Activated T-cell treated with anti-CD3 and anti-CD28 coated beads, Interleukin-2, amount 50 U/mL, for 24 hours (primary cell): ENCODE data around the gene PHACTR2.
"Not testable (repeated sequence)": the region's sequence is repeated elsewhere in the genome, so short reads cannot be mapped to it uniquely, and the experiment has no call there.

Experiments
- DNase-seq: peaks from one replicate; pipeline ENCODE4 v3.0.0-alpha.2; 2020
- H3K27ac Mint-ChIP-seq: 2 replicates; pipeline ENCODE4 v1.8.0; 2020; ENCODE audit warnings: mild to moderate bottlenecking, mixed read lengths
- H3K27me3 Mint-ChIP-seq: 2 replicates; pipeline ENCODE4 v1.8.0; 2020; ENCODE audit warnings: mixed read lengths
- H3K36me3 Mint-ChIP-seq: 2 replicates; pipeline ENCODE4 v1.8.0; 2020; ENCODE audit warnings: low read depth, mixed read lengths
- H3K4me1 Mint-ChIP-seq: 2 replicates; pipeline ENCODE4 v1.8.0; 2020; ENCODE audit warnings: low read depth, mixed read lengths
- H3K4me3 Mint-ChIP-seq: 2 replicates; pipeline ENCODE4 v1.8.0; 2020; ENCODE audit warnings: mild to moderate bottlenecking, moderate library complexity, mixed read lengths
- H3K9me3 Mint-ChIP-seq: 2 replicates; pipeline ENCODE4 v1.8.0; 2020; ENCODE audit warnings: mixed read lengths

The PHACTR2 gene

GRCh38 chr6:143677891-143678791 is at the start of gene PHACTR2:
PHACTR2 (plus strand) TSS chr6:143677965; CDS start chr6:143678164, 199 bp downstream.
- DNase-seq: peak; percentile 69
- peaks cover 9% of the 10 kb centered on the region for H3K36me3 Mint-ChIP-seq
- peak within 1 kb of the TSS; percentile 68 for H3K27ac Mint-ChIP-seq
- peaks cover 16% of the 10 kb centered on the region for H3K27me3 Mint-ChIP-seq
- peaks cover 40% of the 10 kb centered on the region for H3K4me1 Mint-ChIP-seq
- H3K9me3 Mint-ChIP-seq: peaks cover 13% of the 10 kb centered on the region
- H3K4me3 Mint-ChIP-seq: peak within 1 kb of the TSS; percentile 81

- H3K36me3 Mint-ChIP-seq: peaks cover 2% of the 10 kb centered on the region
- no peak overlapping the region for H3K4me3 Mint-ChIP-seq
- H3K27me3 Mint-ChIP-seq: no peaks in the 10 kb centered on the region
- H3K4me1 Mint-ChIP-seq: peaks cover 45% of the 10 kb centered on the region
- no peaks in the 10 kb centered on the region for H3K9me3 Mint-ChIP-seq
- peak overlapping the region; percentile 23 for H3K27ac Mint-ChIP-seq
- no peak for DNase-seq
Measured at GRCh38 chr6:143629104-143630080, 48.4 kb upstream of the PHACTR2 start.

GRCh38 chr6:143631196-143631595 is 46.6 kb upstream of the PHACTR2 start:
- H3K36me3 Mint-ChIP-seq, H3K9me3 Mint-ChIP-seq, DNase-seq, H3K4me3 Mint-ChIP-seq, H3K27me3 Mint-ChIP-seq, H3K27ac Mint-ChIP-seq: not testable (repeated sequence)
- peaks cover 38% of the 10 kb centered on the region for H3K4me1 Mint-ChIP-seq

- Mint-ChIP-seq H3K36me3 (peaks cover 2% of the 10 kb centered on the region), H3K9me3 (no peaks in the 10 kb centered on the region), H3K4me1 (peaks cover 34% of the 10 kb centered on the region), H3K27me3 (no peaks in the 10 kb centered on the region), H3K4me3 (no peak overlapping the region), H3K27ac (no peak overlapping the region)
- DNase-seq: no peak
Measured at GRCh38 chr6:143632894-143633293, 44.9 kb upstream of the PHACTR2 start.

- no peak for DNase-seq
- Mint-ChIP-seq H3K9me3 (no peaks in the 10 kb centered on the region), H3K36me3 (peaks cover 2% of the 10 kb centered on the region), H3K27me3 (no peaks in the 10 kb centered on the region), H3K4me3 (no peak overlapping the region), H3K4me1 (peaks cover 22% of the 10 kb centered on the region), H3K27ac (no peak overlapping the region)
Measured at GRCh38 chr6:143634486-143634885, 43.3 kb upstream of the PHACTR2 start.

GRCh38 chr6:143637691-143638090 is 40.1 kb upstream of the PHACTR2 start:
- Mint-ChIP-seq H3K27me3 (no peaks in the 10 kb centered on the region), H3K4me1 (peaks cover 19% of the 10 kb centered on the region)

GRCh38 chr6:143642403-143642802 is 35.4 kb upstream of the PHACTR2 start:
- no peak overlapping the region for H3K27ac Mint-ChIP-seq
- peaks cover 4% of the 10 kb centered on the region for H3K9me3 Mint-ChIP-seq
- peaks cover 14% of the 10 kb centered on the region for H3K4me1 Mint-ChIP-seq
- H3K36me3 Mint-ChIP-seq: no peaks in the 10 kb centered on the region
- H3K4me3 Mint-ChIP-seq: no peak overlapping the region
- no peaks in the 10 kb centered on the region for H3K27me3 Mint-ChIP-seq
- DNase-seq: no peak

More at GRCh38 chr6:143637691-143638090, 40.1 kb upstream of the PHACTR2 start:
- Mint-ChIP-seq H3K27ac (no peak overlapping the region), H3K36me3 (peaks cover 2% of the 10 kb centered on the region), H3K9me3 (no peaks in the 10 kb centered on the region), H3K4me3 (no peak overlapping the region)
- DNase-seq: no peak

- Mint-ChIP-seq H3K27me3 (no peaks in the 10 kb centered on the region), H3K4me3 (no peak overlapping the region), H3K27ac (peak overlapping the region; percentile 5), H3K4me1 (peaks cover 17% of the 10 kb centered on the region), H3K36me3 (peaks cover 16% of the 10 kb centered on the region), H3K9me3 (peaks cover 5% of the 10 kb centered on the region)
- DNase-seq: no peak
Measured at GRCh38 chr6:143647191-143647590, 30.6 kb upstream of the PHACTR2 start.

- peaks cover 5% of the 10 kb centered on the region for H3K9me3 Mint-ChIP-seq
Measured at GRCh38 chr6:143647732-143648131, 30.0 kb upstream of the PHACTR2 start.

GRCh38 chr6:143649319-143649718 is 28.4 kb upstream of the PHACTR2 start:
- not testable (repeated sequence) for H3K27ac Mint-ChIP-seq, H3K9me3 Mint-ChIP-seq, H3K27me3 Mint-ChIP-seq, DNase-seq, H3K4me3 Mint-ChIP-seq
- peaks cover 16% of the 10 kb centered on the region for H3K36me3 Mint-ChIP-seq
- peaks cover 17% of the 10 kb centered on the region for H3K4me1 Mint-ChIP-seq

More at GRCh38 chr6:143647732-143648131, 30.0 kb upstream of the PHACTR2 start:
- Mint-ChIP-seq H3K36me3 (peaks cover 16% of the 10 kb centered on the region), H3K27ac (no peak overlapping the region), H3K4me3 (no peak overlapping the region), H3K27me3 (no peaks in the 10 kb centered on the region), H3K4me1 (peaks cover 17% of the 10 kb centered on the region)
- no peak for DNase-seq

- H3K36me3 Mint-ChIP-seq: peaks cover 19% of the 10 kb centered on the region
Measured at GRCh38 chr6:143651328-143651727, 26.4 kb upstream of the PHACTR2 start.

GRCh38 chr6:143652841-143653331 is 24.9 kb upstream of the PHACTR2 start:
- no peaks in the 10 kb centered on the region for H3K9me3 Mint-ChIP-seq
- peaks cover 2% of the 10 kb centered on the region for H3K4me1 Mint-ChIP-seq
- peaks cover 18% of the 10 kb centered on the region for H3K36me3 Mint-ChIP-seq
- no peak overlapping the region for H3K27ac Mint-ChIP-seq
- H3K4me3 Mint-ChIP-seq: no peak overlapping the region
- DNase-seq: no peak
- no peaks in the 10 kb centered on the region for H3K27me3 Mint-ChIP-seq

More at GRCh38 chr6:143651328-143651727, 26.4 kb upstream of the PHACTR2 start:
- peaks cover 17% of the 10 kb centered on the region for H3K4me1 Mint-ChIP-seq
- H3K4me3 Mint-ChIP-seq, H3K9me3 Mint-ChIP-seq, H3K27me3 Mint-ChIP-seq, H3K27ac Mint-ChIP-seq, DNase-seq: not testable (repeated sequence)

- DNase-seq: no peak
- H3K27me3 Mint-ChIP-seq: no peaks in the 10 kb centered on the region
- H3K9me3 Mint-ChIP-seq: peaks cover 12% of the 10 kb centered on the region
- H3K4me1 Mint-ChIP-seq: no peaks in the 10 kb centered on the region
- H3K4me3 Mint-ChIP-seq: no peak overlapping the region
- H3K36me3 Mint-ChIP-seq: peaks cover 15% of the 10 kb centered on the region
- no peak overlapping the region for H3K27ac Mint-ChIP-seq
Measured at GRCh38 chr6:143655541-143655940, 22.2 kb upstream of the PHACTR2 start.

- H3K36me3 Mint-ChIP-seq: peaks cover 15% of the 10 kb centered on the region
- no peaks in the 10 kb centered on the region for H3K27me3 Mint-ChIP-seq
- no peaks in the 10 kb centered on the region for H3K4me1 Mint-ChIP-seq
- H3K4me3 Mint-ChIP-seq: no peak overlapping the region
- DNase-seq: no peak
- H3K9me3 Mint-ChIP-seq: peaks cover 14% of the 10 kb centered on the region
- no peak overlapping the region for H3K27ac Mint-ChIP-seq
Measured at GRCh38 chr6:143656026-143656425, 21.7 kb upstream of the PHACTR2 start.
